ENCODE measurements around the gene RASEF. TPM values are rescaled to one million over a fixed set of nuclear protein-coding genes. Genes with fewer than 3 reads are reported as not detected.

RASEF gene
- polyA plus RNA-seq, 2 of the 4 experiments (the other 2 are of a cell fraction), result 5.1 to 8.8 TPM

DNA sequence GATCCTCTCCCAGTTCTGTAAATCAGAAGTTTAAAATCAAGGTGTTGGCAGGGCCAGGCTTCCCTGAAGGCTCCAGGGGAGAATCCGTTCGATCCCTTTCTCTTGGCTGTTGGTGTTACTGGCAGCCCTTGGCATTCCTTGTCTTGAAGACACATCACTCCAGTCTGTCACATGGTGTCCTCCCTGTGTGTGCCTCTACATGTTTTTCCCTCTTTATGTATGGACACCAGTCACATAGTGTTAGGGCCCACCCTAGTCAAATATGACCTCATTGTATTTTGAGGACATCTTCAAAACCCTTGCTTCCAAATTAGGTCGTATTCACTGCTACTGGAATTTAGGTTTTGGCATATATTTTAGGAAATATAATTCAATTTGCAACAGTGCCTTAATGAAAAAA is 94.6 kb downstream of the RASEF start:
- TF ChIP-seq MAZ (IDR thresholded peaks at IDR 0.05; ENCODE audit: borderline replicate concordance, low read depth, low read length) (no peak), ZSCAN20 (CRISPR knock-in tag; IDR thresholded peaks at IDR 0.05) (no peak), CBX2 (IDR thresholded peaks at IDR 0.05; ENCODE audit: borderline replicate concordance, low read depth) (no peak), POLR2A (IDR thresholded peaks at IDR 0.05; ENCODE audit: low read length) (no peak), PHF8 (IDR thresholded peaks at IDR 0.05; ENCODE audit: borderline replicate concordance, low read depth) (no peak), MAFK (IDR thresholded peaks at IDR 0.05; ENCODE audit: partially characterized antibody) (no peak), HDAC2 (IDR thresholded peaks at IDR 0.05) (no peak), EP300 (IDR thresholded peaks at IDR 0.05) (no peak), HEYL (CRISPR knock-in tag; IDR thresholded peaks at IDR 0.05) (no peak), NFE2L2 (conservative IDR thresholded peaks at IDR 0.05; ENCODE audit: low read length) (no peak), ZNF302 (CRISPR knock-in tag; IDR thresholded peaks at IDR 0.05) (no peak), TP53 (CRISPR knock-in tag; IDR thresholded peaks at IDR 0.05) (no peak), CHD2 (IDR thresholded peaks at IDR 0.05; ENCODE audit: low read length, partially characterized antibody) (no peak), HOXB13 (CRISPR knock-in tag; IDR thresholded peaks at IDR 0.05; ENCODE audit: low read depth) (no peak), CBX8 (IDR thresholded peaks at IDR 0.05) (no peak), CHD4 (IDR thresholded peaks at IDR 0.05; ENCODE audit: borderline replicate concordance) (no peak), TFCP2L1 (CRISPR knock-in tag; IDR thresholded peaks at IDR 0.05) (no peak)
- TF ChIP-seq, protein P1, sequence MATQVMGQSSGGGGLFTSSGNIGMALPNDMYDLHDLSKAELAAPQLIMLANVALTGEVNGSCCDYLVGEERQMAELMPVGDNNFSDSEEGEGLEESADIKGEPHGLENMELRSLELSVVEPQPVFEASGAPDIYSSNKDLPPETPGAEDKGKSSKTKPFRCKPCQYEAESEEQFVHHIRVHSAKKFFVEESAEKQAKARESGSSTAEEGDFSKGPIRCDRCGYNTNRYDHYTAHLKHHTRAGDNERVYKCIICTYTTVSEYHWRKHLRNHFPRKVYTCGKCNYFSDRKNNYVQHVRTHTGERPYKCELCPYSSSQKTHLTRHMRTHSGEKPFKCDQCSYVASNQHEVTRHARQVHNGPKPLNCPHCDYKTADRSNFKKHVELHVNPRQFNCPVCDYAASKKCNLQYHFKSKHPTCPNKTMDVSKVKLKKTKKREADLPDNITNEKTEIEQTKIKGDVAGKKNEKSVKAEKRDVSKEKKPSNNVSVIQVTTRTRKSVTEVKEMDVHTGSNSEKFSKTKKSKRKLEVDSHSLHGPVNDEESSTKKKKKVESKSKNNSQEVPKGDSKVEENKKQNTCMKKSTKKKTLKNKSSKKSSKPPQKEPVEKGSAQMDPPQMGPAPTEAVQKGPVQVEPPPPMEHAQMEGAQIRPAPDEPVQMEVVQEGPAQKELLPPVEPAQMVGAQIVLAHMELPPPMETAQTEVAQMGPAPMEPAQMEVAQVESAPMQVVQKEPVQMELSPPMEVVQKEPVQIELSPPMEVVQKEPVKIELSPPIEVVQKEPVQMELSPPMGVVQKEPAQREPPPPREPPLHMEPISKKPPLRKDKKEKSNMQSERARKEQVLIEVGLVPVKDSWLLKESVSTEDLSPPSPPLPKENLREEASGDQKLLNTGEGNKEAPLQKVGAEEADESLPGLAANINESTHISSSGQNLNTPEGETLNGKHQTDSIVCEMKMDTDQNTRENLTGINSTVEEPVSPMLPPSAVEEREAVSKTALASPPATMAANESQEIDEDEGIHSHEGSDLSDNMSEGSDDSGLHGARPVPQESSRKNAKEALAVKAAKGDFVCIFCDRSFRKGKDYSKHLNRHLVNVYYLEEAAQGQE (IDR thresholded peaks at IDR 0.05), result no peak
- TF ChIP-seq, protein P2, sequence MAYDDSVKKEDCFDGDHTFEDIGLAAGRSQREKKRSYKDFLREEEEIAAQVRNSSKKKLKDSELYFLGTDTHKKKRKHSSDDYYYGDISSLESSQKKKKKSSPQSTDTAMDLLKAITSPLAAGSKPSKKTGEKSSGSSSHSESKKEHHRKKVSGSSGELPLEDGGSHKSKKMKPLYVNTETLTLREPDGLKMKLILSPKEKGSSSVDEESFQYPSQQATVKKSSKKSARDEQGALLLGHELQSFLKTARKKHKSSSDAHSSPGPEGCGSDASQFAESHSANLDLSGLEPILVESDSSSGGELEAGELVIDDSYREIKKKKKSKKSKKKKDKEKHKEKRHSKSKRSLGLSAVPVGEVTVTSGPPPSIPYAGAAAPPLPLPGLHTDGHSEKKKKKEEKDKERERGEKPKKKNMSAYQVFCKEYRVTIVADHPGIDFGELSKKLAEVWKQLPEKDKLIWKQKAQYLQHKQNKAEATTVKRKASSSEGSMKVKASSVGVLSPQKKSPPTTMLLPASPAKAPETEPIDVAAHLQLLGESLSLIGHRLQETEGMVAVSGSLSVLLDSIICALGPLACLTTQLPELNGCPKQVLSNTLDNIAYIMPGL (CRISPR knock-in tag; IDR thresholded peaks at IDR 0.05; ENCODE audit: borderline replicate concordance), result no peak
- DNase-seq (ENCODE audit: low read depth in 1 of 2, low spot score in 1 of 2) (no peak), ATAC-seq (no peak), FAIRE-seq (no peak)
- Histone ChIP-seq H3K27ac (no peak overlapping the region; a peak in 1 of 6 replicates), H3K4me1 (no peaks in the 10 kb centered on the region), H3K4me2 (no peak overlapping the region), H3K4me3 (no peak overlapping the region), H3K9me3 (no peaks in the 10 kb centered on the region; the same call in 2 of the 3 replicates)
- 77% methylated on average over 3 of the region's 3 CpGs for WGBS (ENCODE audit: missing lambda C conversion rate)
- CTCF ChIA-PET, result no interaction called here
- POLR2A ChIA-PET, result no interaction called here

DNA sequence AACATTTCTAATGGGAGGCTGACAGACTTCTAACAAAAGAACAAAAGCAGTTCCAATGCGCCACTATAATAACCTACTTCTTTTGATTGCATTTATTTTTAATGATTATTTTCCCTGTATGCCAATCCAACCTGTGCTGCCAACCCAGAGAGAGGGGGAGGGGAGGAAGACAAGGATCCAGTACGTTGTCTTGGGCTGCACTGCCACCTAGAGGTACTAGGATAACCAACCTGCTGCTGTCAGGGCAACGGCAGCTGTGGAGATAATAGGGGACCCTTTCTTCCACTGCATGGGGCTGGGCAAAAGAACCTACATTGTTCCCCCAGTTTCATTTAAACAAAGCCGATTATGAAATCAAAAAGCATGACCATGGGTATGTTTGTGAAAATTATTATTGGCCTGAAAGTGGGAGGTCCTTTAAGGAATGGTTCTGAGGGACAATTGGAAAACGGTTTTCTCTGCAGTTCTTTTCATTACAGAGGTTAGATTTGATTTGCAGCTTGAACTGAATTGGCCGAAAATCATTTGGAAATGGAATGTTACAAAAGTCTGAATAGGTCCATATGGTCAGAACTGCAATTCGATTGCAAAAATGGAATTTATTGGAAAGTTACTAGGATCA is 101.3 kb downstream of the RASEF start:
- DNase-seq (ENCODE audit: low read depth in 1 of 2, low spot score in 1 of 2) (peak; percentile 62 to 80), ATAC-seq (peak; percentile 95 to 96), FAIRE-seq (no peak)
- no peak overlapping the region for H3K4me3 ChIP-seq
- 19% methylated on average over 7 of the region's 7 CpGs for WGBS (ENCODE audit: missing lambda C conversion rate)
- ChIA-PET CTCF (interaction anchor here (0.6 to 1.5 kb wide), 17 partner anchors 9 to 1373 kb away, joined by 3 to 12 read pairs (median 3); no protein-coding TSS in a partner anchor), POLR2A (no interaction called here)
- peak overlapping the region in 1 of 2 experiments; percentile 62; a peak in 3 of 6 replicates for H3K27ac ChIP-seq
- peaks cover 6% of the 10 kb centered on the region; the same call in 1 of the 3 replicates for H3K4me1 ChIP-seq
- no peaks in the 10 kb centered on the region for H3K9me3 ChIP-seq
- H3K4me2 ChIP-seq, result no peak overlapping the region
- TF ChIP-seq HEYL (CRISPR knock-in tag; IDR thresholded peaks at IDR 0.05) (no peak), CHD4 (IDR thresholded peaks at IDR 0.05; ENCODE audit: borderline replicate concordance) (no peak), SMC3 (IDR thresholded peaks at IDR 0.05) (peak; percentile 96), FOSB (CRISPR knock-in tag; IDR thresholded peaks at IDR 0.05) (no peak), FOXS1 (CRISPR knock-in tag; IDR thresholded peaks at IDR 0.05) (no peak), SREBF2 (IDR thresholded peaks at IDR 0.05) (no peak), TP53 (CRISPR knock-in tag; IDR thresholded peaks at IDR 0.05) (no peak)
- TF ChIP-seq, protein P3, sequence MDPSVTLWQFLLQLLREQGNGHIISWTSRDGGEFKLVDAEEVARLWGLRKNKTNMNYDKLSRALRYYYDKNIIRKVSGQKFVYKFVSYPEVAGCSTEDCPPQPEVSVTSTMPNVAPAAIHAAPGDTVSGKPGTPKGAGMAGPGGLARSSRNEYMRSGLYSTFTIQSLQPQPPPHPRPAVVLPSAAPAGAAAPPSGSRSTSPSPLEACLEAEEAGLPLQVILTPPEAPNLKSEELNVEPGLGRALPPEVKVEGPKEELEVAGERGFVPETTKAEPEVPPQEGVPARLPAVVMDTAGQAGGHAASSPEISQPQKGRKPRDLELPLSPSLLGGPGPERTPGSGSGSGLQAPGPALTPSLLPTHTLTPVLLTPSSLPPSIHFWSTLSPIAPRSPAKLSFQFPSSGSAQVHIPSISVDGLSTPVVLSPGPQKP (IDR thresholded peaks at IDR 0.05; ENCODE audit: low read depth, low read length), result no peak
- TF ChIP-seq, protein P4, sequence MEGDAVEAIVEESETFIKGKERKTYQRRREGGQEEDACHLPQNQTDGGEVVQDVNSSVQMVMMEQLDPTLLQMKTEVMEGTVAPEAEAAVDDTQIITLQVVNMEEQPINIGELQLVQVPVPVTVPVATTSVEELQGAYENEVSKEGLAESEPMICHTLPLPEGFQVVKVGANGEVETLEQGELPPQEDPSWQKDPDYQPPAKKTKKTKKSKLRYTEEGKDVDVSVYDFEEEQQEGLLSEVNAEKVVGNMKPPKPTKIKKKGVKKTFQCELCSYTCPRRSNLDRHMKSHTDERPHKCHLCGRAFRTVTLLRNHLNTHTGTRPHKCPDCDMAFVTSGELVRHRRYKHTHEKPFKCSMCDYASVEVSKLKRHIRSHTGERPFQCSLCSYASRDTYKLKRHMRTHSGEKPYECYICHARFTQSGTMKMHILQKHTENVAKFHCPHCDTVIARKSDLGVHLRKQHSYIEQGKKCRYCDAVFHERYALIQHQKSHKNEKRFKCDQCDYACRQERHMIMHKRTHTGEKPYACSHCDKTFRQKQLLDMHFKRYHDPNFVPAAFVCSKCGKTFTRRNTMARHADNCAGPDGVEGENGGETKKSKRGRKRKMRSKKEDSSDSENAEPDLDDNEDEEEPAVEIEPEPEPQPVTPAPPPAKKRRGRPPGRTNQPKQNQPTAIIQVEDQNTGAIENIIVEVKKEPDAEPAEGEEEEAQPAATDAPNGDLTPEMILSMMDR (IDR thresholded peaks at IDR 0.05), result peak; percentile 81
- TF ChIP-seq, protein P1 (IDR thresholded peaks at IDR 0.05), result no peak
